ENCODE data around the gene MAB21L1.

The MAB21L1 gene

DNA sequence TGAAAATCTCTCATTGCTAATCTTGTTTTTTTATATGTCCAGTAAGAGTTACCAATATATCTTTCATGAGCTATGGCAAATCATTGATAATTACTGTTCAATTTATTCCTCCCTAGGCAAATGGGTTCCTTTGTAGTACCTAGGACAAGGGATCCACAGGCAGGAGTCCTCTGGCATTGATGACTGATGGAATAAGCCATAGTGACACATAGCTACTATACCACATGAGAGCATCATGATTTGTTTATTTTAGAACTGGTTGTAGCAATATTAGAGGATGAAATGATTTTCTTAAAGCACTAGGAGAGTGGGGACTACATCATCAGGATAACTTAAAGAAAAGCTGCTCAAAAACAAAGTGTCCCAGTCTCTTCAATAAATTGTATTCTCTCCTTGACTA lies 21.7 kb upstream of the MAB21L1 start:
- ChIA-PET CTCF (no interaction called here), POLR2A (no interaction called here)
- Histone ChIP-seq H3K9me3 (ENCODE audit: control insufficient read depth, insufficient read depth, low read depth, low read length) (no peaks in the 10 kb centered on the region), H3K36me3 (ENCODE audit: control insufficient read depth in 2 of 2, insufficient read depth in 1 of 2, low read length in 2 of 2) (no peaks in the 10 kb centered on the region), H3K4me3 (ENCODE audit: low read depth, low read length) (no peak overlapping the region), H3K4me1 (ENCODE audit: control insufficient read depth, insufficient read depth, low read length) (peaks cover 22% of the 10 kb centered on the region), H3K27ac (ENCODE audit: extremely low read depth, low read depth, low read length) (no peak overlapping the region)
- TF ChIP-seq, protein P1, sequence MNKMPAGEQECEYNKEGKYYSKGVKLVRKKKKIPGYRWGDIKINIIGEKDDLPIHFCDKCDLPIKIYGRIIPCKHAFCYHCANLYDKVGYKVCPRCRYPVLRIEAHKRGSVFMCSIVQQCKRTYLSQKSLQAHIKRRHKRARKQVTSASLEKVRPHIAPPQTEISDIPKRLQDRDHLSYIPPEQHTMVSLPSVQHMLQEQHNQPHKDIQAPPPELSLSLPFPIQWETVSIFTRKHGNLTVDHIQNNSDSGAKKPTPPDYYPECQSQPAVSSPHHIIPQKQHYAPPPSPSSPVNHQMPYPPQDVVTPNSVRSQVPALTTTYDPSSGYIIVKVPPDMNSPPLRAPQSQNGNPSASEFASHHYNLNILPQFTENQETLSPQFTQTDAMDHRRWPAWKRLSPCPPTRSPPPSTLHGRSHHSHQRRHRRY (tag by site-specific recombination; IDR thresholded peaks at IDR 0.05), result no peak
- TF ChIP-seq ZNF239 (tag by site-specific recombination; IDR thresholded peaks at IDR 0.05) (no peak), ZNF426 (tag by site-specific recombination; IDR thresholded peaks at IDR 0.05) (no peak), ZNF747 (tag by site-specific recombination; IDR thresholded peaks at IDR 0.05) (no peak), ZNF544 (tag by site-specific recombination; IDR thresholded peaks at IDR 0.05) (no peak)
- TF ChIP-seq, protein P2, sequence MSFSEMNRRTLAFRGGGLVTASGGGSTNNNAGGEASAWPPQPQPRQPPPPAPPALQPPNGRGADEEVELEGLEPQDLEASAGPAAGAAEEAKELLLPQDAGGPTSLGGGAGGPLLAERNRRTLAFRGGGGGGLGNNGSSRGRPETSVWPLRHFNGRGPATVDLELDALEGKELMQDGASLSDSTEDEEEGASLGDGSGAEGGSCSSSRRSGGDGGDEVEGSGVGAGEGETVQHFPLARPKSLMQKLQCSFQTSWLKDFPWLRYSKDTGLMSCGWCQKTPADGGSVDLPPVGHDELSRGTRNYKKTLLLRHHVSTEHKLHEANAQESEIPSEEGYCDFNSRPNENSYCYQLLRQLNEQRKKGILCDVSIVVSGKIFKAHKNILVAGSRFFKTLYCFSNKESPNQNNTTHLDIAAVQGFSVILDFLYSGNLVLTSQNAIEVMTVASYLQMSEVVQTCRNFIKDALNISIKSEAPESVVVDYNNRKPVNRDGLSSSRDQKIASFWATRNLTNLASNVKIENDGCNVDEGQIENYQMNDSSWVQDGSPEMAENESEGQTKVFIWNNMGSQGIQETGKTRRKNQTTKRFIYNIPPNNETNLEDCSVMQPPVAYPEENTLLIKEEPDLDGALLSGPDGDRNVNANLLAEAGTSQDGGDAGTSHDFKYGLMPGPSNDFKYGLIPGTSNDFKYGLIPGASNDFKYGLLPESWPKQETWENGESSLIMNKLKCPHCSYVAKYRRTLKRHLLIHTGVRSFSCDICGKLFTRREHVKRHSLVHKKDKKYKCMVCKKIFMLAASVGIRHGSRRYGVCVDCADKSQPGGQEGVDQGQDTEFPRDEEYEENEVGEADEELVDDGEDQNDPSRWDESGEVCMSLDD (tag by site-specific recombination; IDR thresholded peaks at IDR 0.05), result no peak

DNA sequence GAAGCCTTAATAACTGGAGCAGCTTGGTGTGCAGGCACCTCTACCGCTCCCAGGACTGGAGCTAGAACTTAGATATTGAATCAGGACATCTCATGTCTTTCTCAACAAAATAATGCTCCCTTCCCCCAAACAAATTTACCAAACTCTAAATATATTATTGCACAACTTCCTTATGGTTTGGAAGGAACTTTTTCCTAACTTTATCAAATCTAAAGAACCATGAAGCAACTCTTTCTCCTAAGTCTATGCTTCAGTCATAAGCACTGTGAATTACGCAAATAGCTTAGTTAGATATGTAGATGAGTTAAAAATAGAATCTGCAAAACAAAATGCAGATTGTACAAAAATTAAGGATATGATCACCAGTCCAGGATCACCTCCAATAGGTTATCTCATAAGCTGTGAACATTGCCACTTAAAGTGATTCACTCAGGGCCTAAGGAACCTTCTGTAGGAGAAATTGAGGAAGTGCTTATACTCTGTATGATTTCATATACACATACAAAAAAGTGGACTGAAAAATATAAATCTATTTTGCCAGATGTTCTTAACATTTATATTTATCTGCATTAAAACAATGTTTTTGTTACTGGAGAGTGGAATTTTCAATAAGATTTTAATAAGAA lies 20.4 kb upstream of the MAB21L1 start:
- no peak overlapping the region for H3K27ac ChIP-seq (ENCODE audit: extremely low read depth, low read depth, low read length)
- TF ChIP-seq KLF1 (tag by site-specific recombination; IDR thresholded peaks at IDR 0.05), result no peak
- TF ChIP-seq, protein P3, sequence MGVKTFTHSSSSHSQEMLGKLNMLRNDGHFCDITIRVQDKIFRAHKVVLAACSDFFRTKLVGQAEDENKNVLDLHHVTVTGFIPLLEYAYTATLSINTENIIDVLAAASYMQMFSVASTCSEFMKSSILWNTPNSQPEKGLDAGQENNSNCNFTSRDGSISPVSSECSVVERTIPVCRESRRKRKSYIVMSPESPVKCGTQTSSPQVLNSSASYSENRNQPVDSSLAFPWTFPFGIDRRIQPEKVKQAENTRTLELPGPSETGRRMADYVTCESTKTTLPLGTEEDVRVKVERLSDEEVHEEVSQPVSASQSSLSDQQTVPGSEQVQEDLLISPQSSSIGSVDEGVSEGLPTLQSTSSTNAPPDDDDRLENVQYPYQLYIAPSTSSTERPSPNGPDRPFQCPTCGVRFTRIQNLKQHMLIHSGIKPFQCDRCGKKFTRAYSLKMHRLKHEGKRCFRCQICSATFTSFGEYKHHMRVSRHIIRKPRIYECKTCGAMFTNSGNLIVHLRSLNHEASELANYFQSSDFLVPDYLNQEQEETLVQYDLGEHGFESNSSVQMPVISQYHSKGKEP (tag by site-specific recombination; IDR thresholded peaks at IDR 0.05), result no peak
- TF ChIP-seq ZXDB (tag by site-specific recombination; IDR thresholded peaks at IDR 0.05), result no peak
- TF ChIP-seq, protein P4, sequence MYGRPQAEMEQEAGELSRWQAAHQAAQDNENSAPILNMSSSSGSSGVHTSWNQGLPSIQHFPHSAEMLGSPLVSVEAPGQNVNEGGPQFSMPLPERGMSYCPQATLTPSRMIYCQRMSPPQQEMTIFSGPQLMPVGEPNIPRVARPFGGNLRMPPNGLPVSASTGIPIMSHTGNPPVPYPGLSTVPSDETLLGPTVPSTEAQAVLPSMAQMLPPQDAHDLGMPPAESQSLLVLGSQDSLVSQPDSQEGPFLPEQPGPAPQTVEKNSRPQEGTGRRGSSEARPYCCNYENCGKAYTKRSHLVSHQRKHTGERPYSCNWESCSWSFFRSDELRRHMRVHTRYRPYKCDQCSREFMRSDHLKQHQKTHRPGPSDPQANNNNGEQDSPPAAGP (tag by site-specific recombination; IDR thresholded peaks at IDR 0.05), result no peak
- TF ChIP-seq MZF1 (tag by site-specific recombination; IDR thresholded peaks at IDR 0.05; ENCODE audit: borderline replicate concordance), result no peak
- no peak for TF ChIP-seq ZBTB7A (tag by site-specific recombination; IDR thresholded peaks at IDR 0.05; ENCODE audit: low read depth)
- TF ChIP-seq ZNF121 (tag by site-specific recombination; IDR thresholded peaks at IDR 0.05), result no peak
- no peak for TF ChIP-seq ZNF560 (tag by site-specific recombination; IDR thresholded peaks at IDR 0.05; ENCODE audit: borderline replicate concordance)
- CTCF ChIA-PET, result no interaction called here
- POLR2A ChIA-PET, result no interaction called here
- H3K4me3 ChIP-seq (ENCODE audit: low read depth, low read length), result no peak overlapping the region
- H3K36me3 ChIP-seq (ENCODE audit: control insufficient read depth in 2 of 2, insufficient read depth in 1 of 2, low read length in 2 of 2), result no peaks in the 10 kb centered on the region
- no peaks in the 10 kb centered on the region for H3K9me3 ChIP-seq (ENCODE audit: control insufficient read depth, insufficient read depth, low read depth, low read length)
- peaks cover 16% of the 10 kb centered on the region for H3K4me1 ChIP-seq (ENCODE audit: control insufficient read depth, insufficient read depth, low read length)

DNA sequence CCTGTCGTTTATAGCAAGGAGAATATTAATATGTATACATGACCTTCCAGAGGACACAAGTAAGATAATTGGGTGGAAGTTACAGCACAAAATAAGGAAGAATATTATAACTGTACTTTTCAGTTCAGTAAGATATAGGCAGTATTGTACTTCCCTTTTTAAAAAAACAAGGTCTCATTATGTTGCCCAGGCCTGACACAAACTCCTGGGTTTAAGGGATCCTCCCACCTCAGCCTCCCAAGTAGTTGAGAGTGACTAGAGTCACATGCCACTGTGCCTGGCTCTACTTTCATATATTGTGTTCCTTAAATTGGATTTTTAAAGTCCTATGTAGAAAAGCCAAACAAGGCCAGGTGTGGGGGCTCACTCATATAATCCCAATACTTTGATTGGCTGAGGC lies 19.5 kb upstream of the MAB21L1 start:
- CTCF ChIA-PET, result no interaction called here
- no peaks in the 10 kb centered on the region for H3K9me3 ChIP-seq (ENCODE audit: control insufficient read depth, insufficient read depth, low read depth, low read length)
- H3K4me1 ChIP-seq (ENCODE audit: control insufficient read depth, insufficient read depth, low read length), result peaks cover 15% of the 10 kb centered on the region
- no peak overlapping the region for H3K27ac ChIP-seq (ENCODE audit: extremely low read depth, low read depth, low read length)
- H3K4me3 ChIP-seq (ENCODE audit: low read depth, low read length), result no peak overlapping the region
- POLR2A ChIA-PET, result no interaction called here
- H3K36me3 ChIP-seq (ENCODE audit: control insufficient read depth in 2 of 2, insufficient read depth in 1 of 2, low read length in 2 of 2), result no peaks in the 10 kb centered on the region
- no peak for TF ChIP-seq ZNF473 (tag by site-specific recombination; IDR thresholded peaks at IDR 0.05)
- TF ChIP-seq, protein P5, sequence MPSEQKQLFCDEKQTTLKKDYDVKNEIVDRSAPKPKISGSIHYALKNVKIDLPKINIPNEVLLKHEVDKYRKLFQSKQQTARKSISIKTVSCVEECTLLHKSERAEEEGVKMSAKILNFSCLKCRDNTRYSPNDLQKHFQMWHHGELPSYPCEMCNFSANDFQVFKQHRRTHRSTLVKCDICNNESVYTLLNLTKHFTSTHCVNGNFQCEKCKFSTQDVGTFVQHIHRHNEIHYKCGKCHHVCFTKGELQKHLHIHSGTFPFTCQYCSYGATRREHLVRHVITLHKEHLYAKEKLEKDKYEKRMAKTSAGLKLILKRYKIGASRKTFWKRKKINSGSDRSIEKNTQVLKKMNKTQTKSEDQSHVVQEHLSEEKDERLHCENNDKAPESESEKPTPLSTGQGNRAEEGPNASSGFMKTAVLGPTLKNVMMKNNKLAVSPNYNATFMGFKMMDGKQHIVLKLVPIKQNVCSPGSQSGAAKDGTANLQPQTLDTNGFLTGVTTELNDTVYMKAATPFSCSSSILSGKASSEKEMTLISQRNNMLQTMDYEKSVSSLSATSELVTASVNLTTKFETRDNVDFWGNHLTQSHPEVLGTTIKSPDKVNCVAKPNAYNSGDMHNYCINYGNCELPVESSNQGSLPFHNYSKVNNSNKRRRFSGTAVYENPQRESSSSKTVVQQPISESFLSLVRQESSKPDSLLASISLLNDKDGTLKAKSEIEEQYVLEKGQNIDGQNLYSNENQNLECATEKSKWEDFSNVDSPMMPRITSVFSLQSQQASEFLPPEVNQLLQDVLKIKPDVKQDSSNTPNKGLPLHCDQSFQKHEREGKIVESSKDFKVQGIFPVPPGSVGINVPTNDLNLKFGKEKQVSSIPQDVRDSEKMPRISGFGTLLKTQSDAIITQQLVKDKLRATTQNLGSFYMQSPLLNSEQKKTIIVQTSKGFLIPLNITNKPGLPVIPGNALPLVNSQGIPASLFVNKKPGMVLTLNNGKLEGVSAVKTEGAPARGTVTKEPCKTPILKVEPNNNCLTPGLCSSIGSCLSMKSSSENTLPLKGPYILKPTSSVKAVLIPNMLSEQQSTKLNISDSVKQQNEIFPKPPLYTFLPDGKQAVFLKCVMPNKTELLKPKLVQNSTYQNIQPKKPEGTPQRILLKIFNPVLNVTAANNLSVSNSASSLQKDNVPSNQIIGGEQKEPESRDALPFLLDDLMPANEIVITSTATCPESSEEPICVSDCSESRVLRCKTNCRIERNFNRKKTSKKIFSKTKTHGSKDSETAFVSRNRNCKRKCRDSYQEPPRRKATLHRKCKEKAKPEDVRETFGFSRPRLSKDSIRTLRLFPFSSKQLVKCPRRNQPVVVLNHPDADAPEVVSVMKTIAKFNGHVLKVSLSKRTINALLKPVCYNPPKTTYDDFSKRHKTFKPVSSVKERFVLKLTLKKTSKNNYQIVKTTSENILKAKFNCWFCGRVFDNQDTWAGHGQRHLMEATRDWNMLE (tag by site-specific recombination; conservative IDR thresholded peaks at IDR 0.05; ENCODE audit: low read depth), result no peak
- no peak for TF ChIP-seq ZNF211 (tag by site-specific recombination; IDR thresholded peaks at IDR 0.05; ENCODE audit: low read depth)
- no peak for TF ChIP-seq ZNF391 (tag by site-specific recombination; IDR thresholded peaks at IDR 0.05; ENCODE audit: borderline replicate concordance, low read depth)
- TF ChIP-seq ZNF16 (tag by site-specific recombination; IDR thresholded peaks at IDR 0.05; ENCODE audit: low read depth), result no peak
- no peak for TF ChIP-seq ZBTB20 (tag by site-specific recombination; IDR thresholded peaks at IDR 0.05)
- no peak for TF ChIP-seq ZNF521 (tag by site-specific recombination; IDR thresholded peaks at IDR 0.05)

All from HEK293 (cell line).